ENCODE data around the gene GMEB1. TPM values are rescaled to one million over a fixed set of nuclear protein-coding genes. Genes with fewer than 3 reads are reported as not detected.
"Not testable (repeated sequence)": the region's sequence is repeated elsewhere in the genome, so short reads cannot be mapped to it uniquely, and the experiment has no call there.

GMEB1 gene
- total and polyA plus RNA-seq, 8 donors = 2.2 to 7.7 (median 4.1) TPM

DNA sequence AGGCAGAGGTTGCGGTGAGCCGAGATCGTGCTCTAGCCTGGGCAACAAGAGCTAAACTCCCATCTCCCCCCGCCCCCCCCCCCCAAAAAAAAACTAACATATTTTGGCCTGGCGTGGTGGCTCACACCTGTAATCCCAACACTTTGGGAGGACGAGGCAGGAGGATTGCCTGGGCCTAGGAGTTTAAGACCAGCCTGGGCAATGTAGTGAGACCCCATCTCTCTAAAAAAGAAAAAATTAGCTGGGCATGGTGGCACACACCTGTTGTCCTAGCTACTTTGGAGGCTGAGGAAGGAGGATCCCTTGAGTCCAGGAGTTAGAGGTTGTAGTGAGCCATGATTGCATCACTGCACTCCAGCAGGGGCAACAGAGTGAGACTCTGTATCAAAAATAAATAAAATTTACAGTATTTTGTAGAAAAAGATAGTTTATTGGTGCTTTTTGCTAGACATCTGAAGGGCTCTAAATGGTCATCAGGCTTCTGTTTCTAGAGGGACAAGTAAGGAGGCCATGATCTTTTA is 77.1 kb downstream of the GMEB1 start:
- no peak overlapping the region for H3K27ac ChIP-seq
- no peak overlapping the region for H3K4me3 ChIP-seq
- ATAC-seq = no peak
- intact Hi-C loops (cut with DNase I) = no loop called here
- H3K9me3 ChIP-seq = no peaks in the 10 kb centered on the region
- FAIRE-seq = no peak
- DNase-seq = no peak
- H3K27me3 ChIP-seq = no peaks in the 10 kb centered on the region
- 96 to 100% methylated on average over 6 of the region's 6 CpGs for WGBS, 2 donors
- TF ChIP-seq, protein P1, sequence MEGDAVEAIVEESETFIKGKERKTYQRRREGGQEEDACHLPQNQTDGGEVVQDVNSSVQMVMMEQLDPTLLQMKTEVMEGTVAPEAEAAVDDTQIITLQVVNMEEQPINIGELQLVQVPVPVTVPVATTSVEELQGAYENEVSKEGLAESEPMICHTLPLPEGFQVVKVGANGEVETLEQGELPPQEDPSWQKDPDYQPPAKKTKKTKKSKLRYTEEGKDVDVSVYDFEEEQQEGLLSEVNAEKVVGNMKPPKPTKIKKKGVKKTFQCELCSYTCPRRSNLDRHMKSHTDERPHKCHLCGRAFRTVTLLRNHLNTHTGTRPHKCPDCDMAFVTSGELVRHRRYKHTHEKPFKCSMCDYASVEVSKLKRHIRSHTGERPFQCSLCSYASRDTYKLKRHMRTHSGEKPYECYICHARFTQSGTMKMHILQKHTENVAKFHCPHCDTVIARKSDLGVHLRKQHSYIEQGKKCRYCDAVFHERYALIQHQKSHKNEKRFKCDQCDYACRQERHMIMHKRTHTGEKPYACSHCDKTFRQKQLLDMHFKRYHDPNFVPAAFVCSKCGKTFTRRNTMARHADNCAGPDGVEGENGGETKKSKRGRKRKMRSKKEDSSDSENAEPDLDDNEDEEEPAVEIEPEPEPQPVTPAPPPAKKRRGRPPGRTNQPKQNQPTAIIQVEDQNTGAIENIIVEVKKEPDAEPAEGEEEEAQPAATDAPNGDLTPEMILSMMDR (IDR thresholded peaks at IDR 0.05) = no peak
- peaks cover 12 to 41% (median 21%) of the 10 kb centered on the region in 3 donors for H3K4me1 ChIP-seq
- H3K36me3 ChIP-seq = peaks cover 0 to 34% (median 15%) of the 10 kb centered on the region in 3 donors

DNA sequence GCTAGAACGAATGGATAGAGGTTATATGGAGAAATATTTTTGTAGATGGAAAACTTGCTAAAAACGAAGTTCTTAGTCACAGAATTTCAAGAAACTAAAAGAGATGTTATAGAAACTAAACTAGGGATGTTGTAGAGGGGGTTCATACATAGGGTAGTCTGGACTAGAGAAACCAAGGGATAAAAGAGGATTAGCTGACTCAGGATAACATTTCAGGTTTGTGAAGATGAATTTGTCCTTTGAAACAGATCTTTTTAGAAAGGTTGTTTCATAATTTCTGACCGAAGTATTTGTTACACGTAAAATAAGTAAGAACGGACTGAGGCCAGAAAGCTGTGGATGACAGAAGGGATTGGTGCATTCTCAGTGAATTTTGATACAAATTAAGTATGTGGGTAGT is 81.7 kb downstream of the GMEB1 start:
- Histone ChIP-seq H3K9me3 (no peaks in the 10 kb centered on the region), H3K4me1 (peaks cover 24 to 55% (median 37%) of the 10 kb centered on the region in 3 donors), H3K4me3 (no peak overlapping the region), H3K27ac (no peak overlapping the region), H3K36me3 (no peaks in the 10 kb centered on the region), H3K27me3 (no peaks in the 10 kb centered on the region)
- no peak for DNase-seq
- intact Hi-C loops (cut with DNase I) = no loop called here
- FAIRE-seq = no peak
- no peak for ATAC-seq
- WGBS, 2 donors = 79 to 80% methylated on average over 5 of the region's 5 CpGs
- TF ChIP-seq, protein P1 (IDR thresholded peaks at IDR 0.05) = no peak

DNA sequence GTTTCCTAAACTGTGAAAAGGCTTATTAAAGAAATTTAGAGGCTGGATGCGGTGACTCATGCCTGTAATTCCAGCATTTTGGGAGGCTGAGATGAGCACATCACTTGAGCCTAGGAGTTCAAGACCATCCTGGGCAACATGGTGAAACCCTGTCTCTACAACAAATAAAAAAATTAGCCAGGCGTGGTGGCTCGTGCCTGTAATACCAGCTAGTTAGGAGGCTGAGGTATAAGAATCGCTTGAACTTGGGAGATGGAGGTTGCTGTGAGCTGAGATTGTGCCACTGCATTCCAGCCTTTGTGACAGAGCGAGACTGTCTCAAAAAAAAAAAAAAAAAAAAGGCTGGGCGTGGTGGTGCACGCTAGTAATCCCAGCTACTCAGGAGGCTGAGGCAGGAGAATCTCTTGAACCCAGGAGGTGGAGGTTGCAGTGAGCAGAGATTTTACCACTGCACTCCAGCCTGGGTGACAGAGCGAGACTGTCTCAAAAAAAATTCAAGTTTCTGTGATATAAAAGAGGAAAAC is 82.2 kb downstream of the GMEB1 start:
- not testable (repeated sequence) for H3K4me3 ChIP-seq
- WGBS, 2 donors = 90 to 94% methylated on average over 8 of the region's 8 CpGs

GRCh38 chr1:28751315-28752060 is 82.9 kb downstream of the GMEB1 start:
- TF ChIP-seq, protein P1 (IDR thresholded peaks at IDR 0.05) = no peak
- DNase-seq = no peak
- 23 to 26% methylated on average over 2 of the region's 2 CpGs for WGBS, 2 donors
- Histone ChIP-seq H3K4me1 (peaks cover 29 to 57% (median 41%) of the 10 kb centered on the region in 3 donors), H3K36me3 (no peaks in the 10 kb centered on the region), H3K27me3 (no peaks in the 10 kb centered on the region), H3K27ac (no peak overlapping the region), H3K4me3 (no peak overlapping the region), H3K9me3 (no peaks in the 10 kb centered on the region)
- intact Hi-C loops (cut with DNase I) = no loop called here
- FAIRE-seq = no peak
- no peak for ATAC-seq

More for the DNA sequence above, 82.2 kb downstream of the GMEB1 start:
- H3K27me3 ChIP-seq; FAIRE-seq; H3K36me3 ChIP-seq; H3K9me3 ChIP-seq; H3K27ac ChIP-seq; intact Hi-C loops (cut with DNase I); ATAC-seq; DNase-seq: not testable (repeated sequence)
- peaks cover 27 to 60% (median 40%) of the 10 kb centered on the region in 3 donors for H3K4me1 ChIP-seq

GRCh38 chr1:28755701-28756100 is 87.1 kb downstream of the GMEB1 start:
- H3K27ac ChIP-seq = no peak overlapping the region
- ATAC-seq (peak in 2 of 4 donors; percentile 10), DNase-seq (no peak), FAIRE-seq (no peak)
- WGBS, 2 donors = 15 to 24% methylated on average over 1 of the region's 1 CpG
- peaks cover 29 to 57% (median 36%) of the 10 kb centered on the region in 3 donors for H3K4me1 ChIP-seq
- H3K9me3 ChIP-seq = no peaks in the 10 kb centered on the region
- H3K4me3 ChIP-seq = no peak overlapping the region
- intact Hi-C loops (cut with DNase I) = no loop called here
- no peaks in the 10 kb centered on the region for H3K36me3 ChIP-seq
- TF ChIP-seq, protein P1 (IDR thresholded peaks at IDR 0.05) = no peak
- H3K27me3 ChIP-seq = no peaks in the 10 kb centered on the region

All from pancreas (tissue), 10 donors.